ENCODE data around the gene EZR.
A peak's percentile ranks its signal among the peaks of the same experiment; 100 is the strongest.
"Not testable (repeated sequence)": the region's sequence is repeated elsewhere in the genome, so short reads cannot be mapped to it uniquely, and the experiment has no call there.

The EZR gene

GRCh38 chr6:158799051-158799792 is 19.9 kb downstream of the EZR start:
- no peaks in the 10 kb centered on the region for H3K27me3 Mint-ChIP-seq
- ATAC-seq, result no peak
- H3K36me3 Mint-ChIP-seq (ENCODE audit: low read depth), result peaks cover 34% of the 10 kb centered on the region
- H3K27ac Mint-ChIP-seq, result peak overlapping the region; percentile 83
- H3K9me3 Mint-ChIP-seq, result no peaks in the 10 kb centered on the region
- no peak for DNase-seq
- peak overlapping the region; percentile 17 for H3K4me3 Mint-ChIP-seq
- H3K4me1 Mint-ChIP-seq, result peaks cover 95% of the 10 kb centered on the region

- peak overlapping the region; percentile 89 for H3K27ac Mint-ChIP-seq
- ATAC-seq, result no peak
Observed at GRCh38 chr6:158798311-158798710, 20.9 kb downstream of the EZR start.

GRCh38 chr6:158797331-158798310 is 21.5 kb downstream of the EZR start:
- H3K27me3 Mint-ChIP-seq, result no peaks in the 10 kb centered on the region

More at GRCh38 chr6:158798311-158798710, 20.9 kb downstream of the EZR start:
- DNase-seq, result no peak
- Mint-ChIP-seq H3K4me1 (peaks cover 96% of the 10 kb centered on the region), H3K27me3 (no peaks in the 10 kb centered on the region), H3K4me3 (no peak overlapping the region), H3K36me3 (ENCODE audit: low read depth) (peaks cover 36% of the 10 kb centered on the region), H3K9me3 (no peaks in the 10 kb centered on the region)

GRCh38 chr6:158796353-158796752 is 22.8 kb downstream of the EZR start:
- Mint-ChIP-seq H3K4me1 (peaks cover 92% of the 10 kb centered on the region), H3K27me3 (no peaks in the 10 kb centered on the region), H3K36me3 (ENCODE audit: low read depth) (peaks cover 36% of the 10 kb centered on the region), H3K27ac (peak overlapping the region; percentile 89), H3K4me3 (no peak overlapping the region), H3K9me3 (no peaks in the 10 kb centered on the region)
- DNase-seq (no peak), ATAC-seq (no peak)

More at GRCh38 chr6:158797331-158798310, 21.5 kb downstream of the EZR start:
- Mint-ChIP-seq H3K27ac (peak overlapping the region; percentile 89), H3K4me1 (peaks cover 94% of the 10 kb centered on the region), H3K4me3 (peak overlapping the region; percentile 61), H3K36me3 (ENCODE audit: low read depth) (peaks cover 39% of the 10 kb centered on the region), H3K9me3 (no peaks in the 10 kb centered on the region)
- ATAC-seq, result peak; percentile 61
- DNase-seq, result no peak

- peak overlapping the region; percentile 49 for H3K27ac Mint-ChIP-seq
- no peak overlapping the region for H3K4me3 Mint-ChIP-seq
- peaks cover 44% of the 10 kb centered on the region for H3K36me3 Mint-ChIP-seq (ENCODE audit: low read depth)
- H3K9me3 Mint-ChIP-seq, result no peaks in the 10 kb centered on the region
- DNase-seq (no peak), ATAC-seq (no peak)
- H3K27me3 Mint-ChIP-seq, result no peaks in the 10 kb centered on the region
- peaks cover 92% of the 10 kb centered on the region for H3K4me1 Mint-ChIP-seq
Observed at GRCh38 chr6:158795516-158795915, 23.7 kb downstream of the EZR start.

DNA sequence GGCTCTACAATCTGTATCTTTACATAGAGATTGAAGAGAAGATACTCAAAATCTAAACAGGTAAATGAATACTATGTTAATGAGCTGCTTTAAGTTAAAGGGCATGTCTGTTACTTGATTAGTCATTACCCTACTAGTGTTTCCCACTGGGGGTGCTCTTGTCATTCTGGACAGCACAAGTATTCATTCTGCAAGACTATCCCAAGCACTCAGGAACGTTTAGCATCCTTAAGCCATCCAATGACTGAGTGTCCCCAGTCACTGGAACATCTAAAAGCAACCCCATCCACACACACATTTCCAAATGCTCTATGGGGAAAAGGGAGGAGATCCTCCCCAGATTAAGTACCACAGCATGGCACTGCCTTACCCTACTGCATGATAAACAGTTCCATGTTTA is 25.7 kb downstream of the EZR start:
- Mint-ChIP-seq H3K4me3 (no peak overlapping the region), H3K9me3 (no peaks in the 10 kb centered on the region), H3K4me1 (peaks cover 89% of the 10 kb centered on the region), H3K27ac (peak overlapping the region; percentile 76), H3K27me3 (no peaks in the 10 kb centered on the region), H3K36me3 (ENCODE audit: low read depth) (peaks cover 54% of the 10 kb centered on the region)
- ATAC-seq (peak; percentile 73), DNase-seq (no peak)

GRCh38 chr6:158792505-158792904 is 26.7 kb downstream of the EZR start:
- not testable (repeated sequence) for H3K27me3 Mint-ChIP-seq, H3K9me3 Mint-ChIP-seq, H3K4me3 Mint-ChIP-seq, DNase-seq, ATAC-seq
- peak overlapping the region; percentile 83 for H3K27ac Mint-ChIP-seq
- H3K36me3 Mint-ChIP-seq (ENCODE audit: low read depth), result peaks cover 53% of the 10 kb centered on the region
- H3K4me1 Mint-ChIP-seq, result peaks cover 83% of the 10 kb centered on the region

GRCh38 chr6:158791274-158791855 is 27.8 kb downstream of the EZR start:
- H3K9me3 Mint-ChIP-seq, result no peaks in the 10 kb centered on the region
- H3K27me3 Mint-ChIP-seq, result no peaks in the 10 kb centered on the region
- peak overlapping the region; percentile 55 for H3K27ac Mint-ChIP-seq
- DNase-seq (no peak), ATAC-seq (no peak)
- no peak overlapping the region for H3K4me3 Mint-ChIP-seq
- H3K36me3 Mint-ChIP-seq (ENCODE audit: low read depth), result peaks cover 57% of the 10 kb centered on the region
- H3K4me1 Mint-ChIP-seq, result peaks cover 74% of the 10 kb centered on the region

DNA sequence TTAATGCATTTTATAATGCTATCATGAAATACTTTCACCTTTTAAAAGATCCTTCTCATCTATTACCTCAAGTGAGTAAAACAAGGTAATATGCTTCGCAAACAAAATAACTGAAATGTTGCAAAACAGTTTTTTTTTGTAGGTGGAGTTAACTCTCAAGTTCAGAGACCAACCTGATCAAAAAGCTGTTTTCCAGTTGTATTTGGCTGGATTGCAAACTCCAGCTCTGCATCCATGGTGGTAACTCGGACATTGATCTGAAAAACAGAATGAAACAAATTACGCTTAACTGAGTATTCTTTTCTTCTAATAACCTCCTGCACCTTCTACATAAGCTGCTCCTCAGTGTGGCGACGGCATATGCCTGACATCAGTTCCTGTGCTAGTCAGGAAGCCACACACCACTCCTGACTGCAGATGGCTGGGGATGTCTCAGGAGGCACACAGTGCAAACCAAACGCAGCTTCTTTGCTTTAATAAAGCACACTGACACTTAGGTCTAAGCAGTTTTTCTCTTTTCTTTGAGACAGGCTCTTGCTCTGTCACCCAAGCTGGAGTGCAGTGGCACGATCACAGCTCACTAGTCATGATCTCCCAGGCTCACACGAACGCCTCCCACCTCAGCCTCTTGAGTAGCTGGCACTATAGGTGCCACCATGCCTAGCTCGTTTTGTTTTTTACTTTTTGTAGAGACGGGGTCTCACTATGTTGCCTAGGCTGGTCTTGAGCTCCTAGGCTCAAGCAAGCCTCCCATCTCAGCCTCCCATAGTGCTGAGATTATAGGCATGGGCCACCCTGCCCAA is 29.9 kb downstream of the EZR start:
- peaks cover 57% of the 10 kb centered on the region for H3K4me1 Mint-ChIP-seq
- no peak overlapping the region for H3K4me3 Mint-ChIP-seq
- H3K36me3 Mint-ChIP-seq (ENCODE audit: low read depth), result peaks cover 56% of the 10 kb centered on the region
- H3K9me3 Mint-ChIP-seq, result no peaks in the 10 kb centered on the region
- no peaks in the 10 kb centered on the region for H3K27me3 Mint-ChIP-seq
- ATAC-seq (peak; percentile 70), DNase-seq (no peak)
- H3K27ac Mint-ChIP-seq, result peak overlapping the region; percentile 69

DNA sequence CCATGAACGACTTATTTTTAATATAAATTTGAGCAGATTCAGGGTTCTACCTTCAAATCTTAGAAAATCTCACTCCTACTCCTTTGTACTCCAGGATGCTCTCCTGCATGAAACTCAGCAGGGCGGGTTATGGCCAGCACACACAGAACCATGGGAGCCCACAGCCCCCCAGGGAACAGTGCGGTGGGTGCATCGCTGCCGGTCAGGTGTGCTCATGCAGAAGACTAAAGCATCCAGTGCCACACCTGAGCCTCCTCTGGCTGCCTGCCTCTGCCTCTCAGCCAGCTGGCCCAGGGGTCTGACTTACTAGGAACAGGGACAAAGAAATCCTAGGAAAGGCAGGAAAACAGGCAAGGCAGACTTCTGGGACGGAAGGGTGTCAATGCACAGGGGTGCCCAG is 31.8 kb downstream of the EZR start:
- no peaks in the 10 kb centered on the region for H3K27me3 Mint-ChIP-seq
- DNase-seq (no peak), ATAC-seq (no peak)
- H3K36me3 Mint-ChIP-seq (ENCODE audit: low read depth), result peaks cover 65% of the 10 kb centered on the region
- H3K4me1 Mint-ChIP-seq, result peaks cover 41% of the 10 kb centered on the region
- H3K9me3 Mint-ChIP-seq, result no peaks in the 10 kb centered on the region
- H3K27ac Mint-ChIP-seq, result no peak overlapping the region
- H3K4me3 Mint-ChIP-seq, result no peak overlapping the region

GRCh38 chr6:158786645-158787304 is 32.4 kb downstream of the EZR start:
- no peak overlapping the region for H3K27ac Mint-ChIP-seq

GRCh38 chr6:158785036-158785435 is 34.1 kb downstream of the EZR start:
- DNase-seq, result no peak
- Mint-ChIP-seq H3K27ac (no peak overlapping the region), H3K27me3 (no peaks in the 10 kb centered on the region), H3K36me3 (ENCODE audit: low read depth) (peaks cover 78% of the 10 kb centered on the region), H3K4me3 (no peak overlapping the region), H3K9me3 (no peaks in the 10 kb centered on the region), H3K4me1 (peaks cover 23% of the 10 kb centered on the region)
- no peak for ATAC-seq

More at GRCh38 chr6:158786645-158787304, 32.4 kb downstream of the EZR start:
- peaks cover 35% of the 10 kb centered on the region for H3K4me1 Mint-ChIP-seq
- no peaks in the 10 kb centered on the region for H3K27me3 Mint-ChIP-seq
- ATAC-seq, result no peak
- H3K36me3 Mint-ChIP-seq (ENCODE audit: low read depth), result peaks cover 71% of the 10 kb centered on the region
- no peaks in the 10 kb centered on the region for H3K9me3 Mint-ChIP-seq
- no peak for DNase-seq
- H3K4me3 Mint-ChIP-seq, result no peak overlapping the region

GRCh38 chr6:158784505-158784904 is 34.7 kb downstream of the EZR start:
- H3K27ac Mint-ChIP-seq, result no peak overlapping the region
- DNase-seq, result no peak
- no peak for ATAC-seq
- no peaks in the 10 kb centered on the region for H3K27me3 Mint-ChIP-seq
- H3K36me3 Mint-ChIP-seq (ENCODE audit: low read depth), result peaks cover 75% of the 10 kb centered on the region
- peaks cover 18% of the 10 kb centered on the region for H3K4me1 Mint-ChIP-seq
- H3K4me3 Mint-ChIP-seq, result no peak overlapping the region
- no peaks in the 10 kb centered on the region for H3K9me3 Mint-ChIP-seq

All from activated naive CD8-positive, alpha-beta T cell treated with anti-CD3 and anti-CD28 coated beads, Interleukin-2, amount 50 U/mL, for 24 hours (primary cell).